ENCODE results near the gene SEBOX.

The SEBOX gene, protein sequence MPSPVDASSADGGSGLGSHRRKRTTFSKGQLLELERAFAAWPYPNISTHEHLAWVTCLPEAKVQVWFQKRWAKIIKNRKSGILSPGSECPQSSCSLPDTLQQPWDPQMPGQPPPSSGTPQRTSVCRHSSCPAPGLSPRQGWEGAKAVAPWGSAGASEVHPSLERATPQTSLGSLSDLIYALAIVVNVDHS

DNA sequence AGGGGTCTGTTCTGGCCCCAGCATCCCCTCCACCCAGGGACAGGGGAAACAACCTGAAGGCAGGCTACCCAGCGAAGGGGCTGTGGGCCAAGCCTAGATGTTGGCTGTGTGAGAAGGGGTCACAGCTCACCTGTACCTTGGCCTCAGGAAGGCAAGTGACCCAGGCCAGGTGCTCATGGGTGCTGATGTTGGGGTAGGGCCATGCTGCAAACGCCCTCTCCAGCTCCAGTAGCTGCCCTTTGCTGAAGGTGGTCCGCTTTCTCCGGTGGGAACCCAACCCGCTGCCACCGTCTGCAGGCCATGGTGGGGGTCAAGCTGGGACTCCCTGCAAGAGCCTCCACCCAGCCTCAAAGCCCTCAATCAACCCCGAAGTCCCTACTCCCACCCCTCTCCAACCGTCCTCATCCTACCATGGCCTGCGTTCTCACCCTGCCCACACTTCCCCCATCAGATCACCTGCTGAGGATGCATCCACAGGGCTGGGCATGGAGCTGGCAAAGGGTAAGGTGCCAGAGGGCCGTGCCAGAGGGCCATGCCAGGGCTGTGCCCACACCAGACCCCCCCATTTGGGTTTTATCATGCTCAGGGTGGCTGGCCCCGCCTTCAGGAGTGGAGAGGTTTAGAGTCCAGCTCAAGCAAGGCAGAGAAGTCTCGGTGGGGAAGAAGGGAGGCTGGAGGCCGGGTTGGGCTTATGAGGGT lies at the start of gene SEBOX:
Gene SEBOX, minus strand, starts transcription at position 535 of the 699 bp plus-strand sequence. Its CDS starts 48 bp downstream, at position 487.
- H3K27me3 ChIP-seq (ENCODE audit: insufficient read depth, low read length) = no peaks in the 10 kb centered on the region
- H3K9me3 ChIP-seq (ENCODE audit: low read length) = no peaks in the 10 kb centered on the region
- peaks cover 3% of the 10 kb centered on the region for H3K4me1 ChIP-seq (ENCODE audit: insufficient read depth, low read length)
- peaks cover 41% of the 10 kb centered on the region for H3K36me3 ChIP-seq (ENCODE audit: insufficient read depth, low read length)
- no peak within 1 kb of the TSS for H2AFZ ChIP-seq (ENCODE audit: low read depth, low read length)
- H3K4me3 ChIP-seq (ENCODE audit: low read length) = no peak within 1 kb of the TSS

DNA sequence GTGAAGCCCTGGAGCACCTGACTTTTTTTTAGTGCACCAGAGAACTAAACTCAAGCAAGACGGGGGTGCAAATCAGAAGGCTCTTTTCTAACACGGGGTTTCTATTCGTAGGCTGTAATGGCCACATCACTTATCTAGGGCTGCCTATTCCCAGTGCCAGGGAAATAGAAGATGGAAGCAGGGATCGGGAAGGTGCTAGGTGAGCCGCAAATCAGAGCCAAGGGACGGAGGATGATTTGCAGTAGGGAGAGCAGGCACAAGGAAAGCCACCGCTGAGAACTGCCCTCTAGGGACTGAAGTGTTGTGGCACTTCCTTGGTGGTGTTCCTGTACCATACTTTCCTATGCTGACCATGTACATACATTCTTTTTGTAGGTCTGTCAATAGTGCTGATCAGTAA lies 48.8 kb upstream of the SEBOX start:
- H2AFZ ChIP-seq (ENCODE audit: low read depth, low read length) = no peak overlapping the region
- no peaks in the 10 kb centered on the region for H3K36me3 ChIP-seq (ENCODE audit: insufficient read depth, low read length)
- no peak overlapping the region for H3K4me3 ChIP-seq (ENCODE audit: low read length)
- H3K4me1 ChIP-seq (ENCODE audit: insufficient read depth, low read length) = no peaks in the 10 kb centered on the region
- H3K9me3 ChIP-seq (ENCODE audit: low read length) = no peaks in the 10 kb centered on the region
- H3K27me3 ChIP-seq (ENCODE audit: insufficient read depth, low read length) = peaks cover 18% of the 10 kb centered on the region

DNA sequence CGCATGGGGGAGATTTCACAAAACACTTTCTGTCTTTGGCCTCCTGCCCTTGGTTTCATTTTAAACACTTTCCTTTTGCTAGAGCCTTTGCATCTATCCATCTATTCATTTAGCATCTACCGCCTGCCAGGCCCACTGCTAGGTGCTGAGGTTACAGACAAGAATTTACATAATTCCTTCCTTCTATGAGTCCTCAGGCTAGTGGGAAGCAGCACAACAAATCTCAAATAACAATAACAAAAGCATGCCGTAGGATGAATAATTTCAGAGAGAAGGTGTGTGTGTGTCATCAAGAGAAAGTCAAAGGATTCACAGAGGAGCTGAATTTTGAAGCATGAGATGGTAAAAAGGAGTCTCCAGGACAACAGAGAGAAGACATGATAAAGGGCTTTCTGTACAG lies 47.1 kb upstream of the SEBOX start:
- H3K4me3 ChIP-seq (ENCODE audit: low read length) = no peak overlapping the region
- no peak overlapping the region for H2AFZ ChIP-seq (ENCODE audit: low read depth, low read length)
- no peaks in the 10 kb centered on the region for H3K36me3 ChIP-seq (ENCODE audit: insufficient read depth, low read length)
- peaks cover 8% of the 10 kb centered on the region for H3K4me1 ChIP-seq (ENCODE audit: insufficient read depth, low read length)
- peaks cover 18% of the 10 kb centered on the region for H3K27me3 ChIP-seq (ENCODE audit: insufficient read depth, low read length)
- no peaks in the 10 kb centered on the region for H3K9me3 ChIP-seq (ENCODE audit: low read length)

DNA sequence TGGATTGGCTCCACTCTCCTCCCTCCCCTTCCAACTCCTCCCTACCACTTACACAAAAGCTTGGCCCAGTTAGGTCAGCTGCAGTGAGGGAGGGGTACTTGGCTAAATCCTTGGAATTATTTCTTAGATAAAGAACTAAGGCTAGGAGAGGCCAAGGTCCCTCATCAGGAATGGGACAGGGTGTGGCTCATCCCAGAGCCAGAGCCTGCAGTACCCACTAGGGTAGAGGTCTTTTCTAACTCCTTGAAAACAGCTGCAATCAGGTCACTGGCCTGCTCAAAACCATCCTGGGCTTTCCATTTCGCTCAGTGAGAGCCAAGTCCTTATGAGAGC lies 42.9 kb upstream of the SEBOX start:
- Histone ChIP-seq H3K4me1 (ENCODE audit: insufficient read depth, low read length) (peaks cover 18% of the 10 kb centered on the region), H3K9me3 (ENCODE audit: low read length) (no peaks in the 10 kb centered on the region), H3K36me3 (ENCODE audit: insufficient read depth, low read length) (no peaks in the 10 kb centered on the region), H3K27me3 (ENCODE audit: insufficient read depth, low read length) (peaks cover 11% of the 10 kb centered on the region), H2AFZ (ENCODE audit: low read depth, low read length) (no peak overlapping the region), H3K4me3 (ENCODE audit: low read length) (no peak overlapping the region)

DNA sequence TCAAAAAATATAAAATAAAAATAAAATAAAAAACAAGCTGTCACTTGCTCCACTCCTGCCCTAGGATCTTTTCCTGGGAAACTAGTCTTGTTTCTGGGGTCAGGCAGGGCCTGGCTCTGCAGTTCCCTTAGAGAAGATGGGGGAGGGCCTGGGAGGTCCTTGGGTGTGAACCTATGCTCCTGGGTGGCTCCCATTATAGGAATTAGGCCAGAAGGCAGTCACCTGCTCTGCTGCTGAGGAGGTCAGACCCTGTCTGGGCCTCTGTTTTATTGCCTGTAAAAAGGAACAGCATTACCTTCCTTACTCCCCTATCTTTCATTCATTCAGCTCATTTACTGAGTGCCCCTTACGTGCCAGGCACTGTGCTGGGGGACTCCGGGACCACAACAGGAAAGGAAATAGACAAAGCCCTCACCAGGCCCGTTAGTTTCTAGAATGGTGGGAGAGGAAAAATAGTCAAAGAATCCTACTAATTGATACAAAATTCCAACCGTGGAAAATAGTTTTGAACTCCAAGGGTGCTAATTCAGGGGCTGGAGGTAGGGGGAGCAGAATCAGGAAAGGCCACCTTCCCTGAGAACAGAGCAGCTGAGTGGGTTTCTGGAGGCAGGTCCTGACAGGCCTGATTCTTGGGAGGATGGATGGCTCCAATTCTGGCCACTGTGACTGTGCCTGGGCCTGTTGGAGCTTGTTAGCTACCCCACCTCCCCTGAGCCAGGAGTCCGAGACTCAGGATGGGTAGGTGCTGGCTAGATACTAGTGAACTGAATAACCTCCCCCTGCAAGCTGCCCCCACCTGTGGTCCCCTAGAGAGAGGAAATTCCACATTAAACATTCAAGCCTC lies 42.4 kb upstream of the SEBOX start:
- Histone ChIP-seq H3K36me3 (ENCODE audit: insufficient read depth, low read length) (no peaks in the 10 kb centered on the region), H3K4me3 (ENCODE audit: low read length) (no peak overlapping the region), H3K27me3 (ENCODE audit: insufficient read depth, low read length) (peaks cover 10% of the 10 kb centered on the region), H3K4me1 (ENCODE audit: insufficient read depth, low read length) (peaks cover 18% of the 10 kb centered on the region), H3K9me3 (ENCODE audit: low read length) (no peaks in the 10 kb centered on the region), H2AFZ (ENCODE audit: low read depth, low read length) (no peak overlapping the region)

DNA sequence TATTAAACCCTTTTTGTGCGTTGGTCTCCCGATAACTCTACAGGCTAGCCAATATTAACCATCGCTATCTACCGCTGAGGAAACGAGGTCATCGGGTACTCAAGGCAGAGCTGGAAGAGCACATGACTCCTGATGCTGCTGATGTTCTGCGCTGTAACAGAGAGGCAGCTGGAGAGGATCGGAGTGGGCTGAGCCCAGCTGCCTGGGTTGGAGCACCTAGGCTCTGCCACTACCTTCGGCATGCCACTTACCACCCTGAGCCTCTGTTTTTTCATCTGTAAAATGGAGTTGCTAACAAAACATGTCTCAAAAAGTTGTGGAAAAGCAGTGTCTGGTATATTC lies 41.4 kb upstream of the SEBOX start:
- H3K4me3 ChIP-seq (ENCODE audit: low read length) = peak overlapping the region; percentile 48
- H2AFZ ChIP-seq (ENCODE audit: low read depth, low read length) = peak overlapping the region; percentile 94
- peaks cover 3% of the 10 kb centered on the region for H3K27me3 ChIP-seq (ENCODE audit: insufficient read depth, low read length)
- H3K36me3 ChIP-seq (ENCODE audit: insufficient read depth, low read length) = no peaks in the 10 kb centered on the region
- peaks cover 18% of the 10 kb centered on the region for H3K4me1 ChIP-seq (ENCODE audit: insufficient read depth, low read length)
- H3K9me3 ChIP-seq (ENCODE audit: low read length) = no peaks in the 10 kb centered on the region

DNA sequence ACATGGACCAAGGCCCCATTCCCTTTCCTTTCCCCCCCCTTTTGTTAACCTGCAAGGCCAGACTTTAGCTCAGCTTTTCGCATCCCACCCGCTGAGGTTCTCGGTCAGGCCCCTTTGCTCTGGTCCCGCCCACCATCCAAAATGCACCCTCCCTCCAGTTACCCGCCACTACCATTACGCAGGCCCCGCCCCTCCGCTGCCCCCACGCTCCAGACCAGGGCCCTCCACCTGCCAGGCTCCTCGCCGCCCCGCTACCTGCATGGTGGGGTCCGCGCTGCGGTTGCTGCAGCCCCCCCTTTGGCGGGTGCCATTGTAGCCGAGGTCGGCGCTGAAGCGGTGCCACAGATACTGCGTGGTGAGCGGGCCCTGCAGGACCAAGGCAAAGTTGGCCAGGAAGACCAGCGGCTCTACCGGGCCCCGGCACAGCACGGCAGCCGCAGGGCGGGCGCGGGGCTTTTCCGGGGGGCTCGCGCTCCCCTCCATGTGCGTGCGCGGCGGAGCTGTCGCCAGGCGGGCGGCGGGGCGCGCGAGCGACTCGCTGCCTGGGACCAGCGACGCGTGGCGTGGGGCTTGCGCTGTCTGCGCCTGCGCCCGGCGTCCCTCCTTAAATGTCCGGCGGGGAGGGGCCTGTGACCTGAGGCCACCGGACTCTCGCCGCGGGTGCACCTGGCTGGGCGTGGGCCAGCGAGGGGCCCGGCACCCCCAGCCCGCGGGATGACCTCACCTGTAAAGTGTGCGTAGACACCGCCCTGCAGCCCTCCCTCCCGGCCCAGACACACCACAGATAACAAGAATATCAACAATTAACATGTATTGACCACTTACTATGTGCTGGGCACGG lies 40.9 kb upstream of the SEBOX start, which contains the start of gene SLC46A1:
Gene SLC46A1, minus strand, starts transcription at position 581 of the 841 bp plus-strand sequence. Its CDS starts 98 bp downstream, at position 483.
- Histone ChIP-seq H3K4me3 (ENCODE audit: low read length) (peak within 1 kb of the TSS; percentile 48), H3K4me1 (ENCODE audit: insufficient read depth, low read length) (peaks cover 18% of the 10 kb centered on the region), H3K27me3 (ENCODE audit: insufficient read depth, low read length) (no peaks in the 10 kb centered on the region), H2AFZ (ENCODE audit: low read depth, low read length) (peak within 1 kb of the TSS; percentile 94), H3K9me3 (ENCODE audit: low read length) (no peaks in the 10 kb centered on the region), H3K36me3 (ENCODE audit: insufficient read depth, low read length) (no peaks in the 10 kb centered on the region)

DNA sequence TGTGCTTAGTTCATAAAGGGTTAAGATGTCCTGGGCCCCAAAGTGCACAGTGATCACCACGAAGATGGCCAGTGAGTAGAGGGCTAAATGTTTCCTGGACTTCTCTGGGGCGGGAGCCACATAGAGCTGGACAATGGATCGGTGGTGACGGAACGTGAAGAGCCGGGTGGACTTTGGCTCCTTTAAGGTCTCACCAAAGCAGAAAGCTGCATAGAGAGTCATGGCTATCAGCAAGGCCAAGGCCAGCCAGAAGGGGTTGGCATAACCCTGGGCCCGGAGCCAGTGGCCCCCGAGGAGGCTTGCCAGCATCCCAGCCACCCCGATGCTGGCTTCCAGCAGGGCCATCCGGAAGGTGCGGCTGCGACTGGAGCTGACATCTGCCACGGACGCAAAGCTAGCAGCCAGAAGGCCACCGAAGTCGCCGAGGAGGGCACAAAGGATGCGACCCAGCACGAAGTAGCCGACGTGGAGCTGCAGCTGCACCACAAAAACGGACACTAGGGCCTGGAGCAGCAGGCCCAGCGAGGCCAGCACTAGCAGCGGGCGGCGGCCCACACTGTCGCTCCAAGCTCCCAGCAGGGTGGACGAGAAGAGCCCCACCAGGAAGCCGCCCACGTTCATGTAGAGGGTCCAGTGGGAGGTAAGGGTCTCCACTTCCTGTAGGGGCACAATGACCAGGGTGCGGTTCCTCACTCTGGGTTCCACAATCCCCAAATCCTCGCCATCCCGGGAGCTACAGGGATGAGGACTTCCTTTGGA lies 40.0 kb upstream of the SEBOX start:
- H2AFZ ChIP-seq (ENCODE audit: low read depth, low read length) = peak overlapping the region; percentile 94
- H3K27me3 ChIP-seq (ENCODE audit: insufficient read depth, low read length) = no peaks in the 10 kb centered on the region
- H3K4me1 ChIP-seq (ENCODE audit: insufficient read depth, low read length) = peaks cover 18% of the 10 kb centered on the region
- H3K36me3 ChIP-seq (ENCODE audit: insufficient read depth, low read length) = no peaks in the 10 kb centered on the region
- H3K4me3 ChIP-seq (ENCODE audit: low read length) = peak overlapping the region; percentile 48
- no peaks in the 10 kb centered on the region for H3K9me3 ChIP-seq (ENCODE audit: low read length)

DNA sequence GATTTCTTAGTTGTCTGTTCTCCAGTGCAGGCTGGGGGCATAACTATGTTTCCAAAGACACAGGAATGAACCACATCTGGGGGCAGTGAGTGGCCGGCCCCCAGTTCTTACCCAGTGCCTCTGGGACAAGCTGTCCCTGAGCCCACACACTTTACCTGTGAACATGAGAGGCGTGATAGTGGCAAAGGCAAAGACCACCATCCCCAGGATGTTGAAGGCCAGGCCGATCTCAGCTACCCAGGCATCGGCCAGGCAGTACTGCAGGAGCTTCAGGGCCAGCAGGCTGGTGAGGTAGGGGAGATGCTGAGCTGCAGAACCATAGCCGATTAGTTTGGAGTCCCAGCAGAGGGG lies 39.4 kb upstream of the SEBOX start:
- Histone ChIP-seq H3K36me3 (ENCODE audit: insufficient read depth, low read length) (no peaks in the 10 kb centered on the region), H2AFZ (ENCODE audit: low read depth, low read length) (no peak overlapping the region), H3K4me3 (ENCODE audit: low read length) (no peak overlapping the region), H3K9me3 (ENCODE audit: low read length) (no peaks in the 10 kb centered on the region), H3K27me3 (ENCODE audit: insufficient read depth, low read length) (no peaks in the 10 kb centered on the region), H3K4me1 (ENCODE audit: insufficient read depth, low read length) (peaks cover 18% of the 10 kb centered on the region)

DNA sequence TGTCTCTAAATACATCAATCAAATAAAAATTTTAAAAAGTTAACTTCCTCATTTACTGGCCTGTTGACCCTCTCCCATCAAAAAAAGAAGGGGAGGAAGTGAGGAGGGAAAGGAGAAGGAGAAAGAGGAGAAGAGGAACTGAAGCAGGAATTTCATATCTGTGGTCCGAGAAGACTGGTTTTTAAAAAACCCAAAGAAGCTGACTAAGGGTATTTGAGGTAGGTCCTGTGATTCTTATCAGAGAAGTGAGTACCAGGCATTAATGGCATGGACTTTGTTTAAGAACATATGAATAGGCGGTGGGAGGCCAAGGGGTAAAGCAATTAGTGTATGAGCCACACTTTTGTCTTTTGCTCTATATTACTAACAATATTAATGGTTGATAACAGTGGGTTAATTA lies 39.0 kb upstream of the SEBOX start:
- Histone ChIP-seq H3K36me3 (ENCODE audit: insufficient read depth, low read length) (no peaks in the 10 kb centered on the region), H3K27me3 (ENCODE audit: insufficient read depth, low read length) (no peaks in the 10 kb centered on the region), H2AFZ (ENCODE audit: low read depth, low read length) (no peak overlapping the region), H3K4me1 (ENCODE audit: insufficient read depth, low read length) (peaks cover 18% of the 10 kb centered on the region), H3K9me3 (ENCODE audit: low read length) (no peaks in the 10 kb centered on the region), H3K4me3 (ENCODE audit: low read length) (no peak overlapping the region)

DNA sequence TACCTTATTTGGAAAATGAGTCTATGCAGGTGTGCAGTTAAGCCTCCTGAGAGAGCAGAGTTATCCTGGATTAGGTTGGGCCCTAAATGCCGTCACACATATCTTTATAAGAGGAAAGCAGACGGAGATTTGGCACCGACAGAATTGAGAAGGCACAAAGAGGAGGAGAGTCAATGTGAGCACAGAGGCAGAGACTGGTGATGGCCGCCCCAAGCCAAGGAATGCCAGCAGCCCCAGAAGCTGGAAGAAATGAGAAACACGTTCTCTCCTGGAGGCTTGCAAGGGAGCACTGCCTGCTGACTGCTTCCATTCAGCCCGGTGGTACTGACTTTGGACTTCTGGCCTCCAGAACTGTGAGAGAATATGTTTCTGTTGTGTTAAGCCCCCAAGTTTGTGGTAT lies 37.8 kb upstream of the SEBOX start:
- H3K36me3 ChIP-seq (ENCODE audit: insufficient read depth, low read length) = peaks cover 4% of the 10 kb centered on the region
- no peaks in the 10 kb centered on the region for H3K27me3 ChIP-seq (ENCODE audit: insufficient read depth, low read length)
- peaks cover 14% of the 10 kb centered on the region for H3K4me1 ChIP-seq (ENCODE audit: insufficient read depth, low read length)
- H2AFZ ChIP-seq (ENCODE audit: low read depth, low read length) = no peak overlapping the region
- no peak overlapping the region for H3K4me3 ChIP-seq (ENCODE audit: low read length)
- H3K9me3 ChIP-seq (ENCODE audit: low read length) = no peaks in the 10 kb centered on the region

DNA sequence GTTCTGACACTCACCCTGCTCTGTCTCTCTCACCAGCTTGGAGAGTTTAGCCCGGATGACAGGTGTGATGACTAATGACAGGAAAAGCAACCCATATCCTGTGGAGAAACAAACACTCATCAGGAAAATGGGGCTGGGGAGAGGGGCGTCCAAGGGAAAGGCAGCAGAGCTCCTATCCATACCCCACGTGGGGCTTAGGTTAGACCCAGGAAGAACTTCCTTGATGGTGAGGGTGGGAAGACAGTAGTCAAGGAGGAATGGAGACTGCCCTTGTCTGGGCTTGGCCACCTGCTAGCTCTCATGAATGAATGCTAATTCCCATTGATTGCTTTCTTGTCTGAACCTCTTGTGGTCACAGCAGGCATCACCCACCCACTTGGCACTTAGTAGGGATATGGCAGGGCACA lies 37.2 kb upstream of the SEBOX start:
- no peaks in the 10 kb centered on the region for H3K27me3 ChIP-seq (ENCODE audit: insufficient read depth, low read length)
- no peak overlapping the region for H3K4me3 ChIP-seq (ENCODE audit: low read length)
- H3K9me3 ChIP-seq (ENCODE audit: low read length) = no peaks in the 10 kb centered on the region
- peaks cover 10% of the 10 kb centered on the region for H3K4me1 ChIP-seq (ENCODE audit: insufficient read depth, low read length)
- no peak overlapping the region for H2AFZ ChIP-seq (ENCODE audit: low read depth, low read length)
- peaks cover 8% of the 10 kb centered on the region for H3K36me3 ChIP-seq (ENCODE audit: insufficient read depth, low read length)

Measured in neuron (in vitro differentiated cells).